ENCODE data around the gene OPN5.

The OPN5 gene

GRCh38 chr6:47859175-47859574 is 77.3 kb downstream of the OPN5 start:
- Mint-ChIP-seq H3K27me3 (ENCODE audit: low read depth) (no peaks in the 10 kb centered on the region), H3K36me3 (ENCODE audit: low read depth) (no peaks in the 10 kb centered on the region), H3K27ac (no peak overlapping the region), H3K4me1 (ENCODE audit: low read depth) (no peaks in the 10 kb centered on the region), H3K9me3 (no peaks in the 10 kb centered on the region), H3K4me3 (no peak overlapping the region)

- Mint-ChIP-seq H3K4me1 (ENCODE audit: low read depth) (no peaks in the 10 kb centered on the region), H3K9me3 (no peaks in the 10 kb centered on the region), H3K27me3 (ENCODE audit: low read depth) (no peaks in the 10 kb centered on the region), H3K36me3 (ENCODE audit: low read depth) (no peaks in the 10 kb centered on the region), H3K4me3 (no peak overlapping the region), H3K27ac (no peak overlapping the region)
Measured at GRCh38 chr6:47862731-47863130, 80.9 kb downstream of the OPN5 start.

- Mint-ChIP-seq H3K27me3 (ENCODE audit: low read depth) (no peaks in the 10 kb centered on the region), H3K27ac (no peak overlapping the region), H3K4me1 (ENCODE audit: low read depth) (no peaks in the 10 kb centered on the region), H3K9me3 (no peaks in the 10 kb centered on the region), H3K36me3 (ENCODE audit: low read depth) (no peaks in the 10 kb centered on the region), H3K4me3 (no peak overlapping the region)
Measured at GRCh38 chr6:47865206-47865605, 83.4 kb downstream of the OPN5 start.

DNA sequence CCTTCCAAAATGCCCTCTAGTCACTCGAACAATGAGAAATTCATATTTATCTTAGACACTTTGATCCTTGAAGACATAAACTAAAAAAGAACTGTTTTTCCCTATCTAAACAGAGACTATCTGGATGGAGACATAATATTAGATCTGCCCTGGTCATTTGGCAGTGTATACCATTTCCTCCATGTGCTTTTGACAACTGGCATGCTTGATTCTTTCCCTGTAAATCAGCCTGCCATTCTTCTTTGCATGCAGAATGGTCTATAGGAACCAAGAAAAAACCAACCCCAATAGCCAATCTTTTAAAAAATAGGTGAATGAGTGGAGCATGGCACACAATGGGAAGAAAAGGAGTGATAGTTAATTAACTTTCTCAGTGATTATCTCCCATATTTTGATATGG is 93.8 kb downstream of the OPN5 start:
- Mint-ChIP-seq H3K27ac (no peak overlapping the region), H3K4me3 (no peak overlapping the region), H3K36me3 (ENCODE audit: low read depth) (no peaks in the 10 kb centered on the region), H3K27me3 (ENCODE audit: low read depth) (no peaks in the 10 kb centered on the region), H3K9me3 (no peaks in the 10 kb centered on the region), H3K4me1 (ENCODE audit: low read depth) (no peaks in the 10 kb centered on the region)
